Stimulated activated CD8-positive, alpha-beta memory T cell treated with anti-CD3 and anti-CD28 coated beads, Interleukin-2, amount 100 ng/mL, for 1 hour (primary cell): ENCODE results near the gene TPST1.
"Not testable (repeated sequence)": the region's sequence is repeated elsewhere in the genome, so short reads cannot be mapped to it uniquely, and the experiment has no call there.

Experiments used
- DNase-seq, 2 donors: peaks; one replicate each; pipeline ENCODE4 v3.0.0-alpha.2; 2020; ENCODE audit warnings: low read depth in 2 of 2

The TPST1 gene

DNA sequence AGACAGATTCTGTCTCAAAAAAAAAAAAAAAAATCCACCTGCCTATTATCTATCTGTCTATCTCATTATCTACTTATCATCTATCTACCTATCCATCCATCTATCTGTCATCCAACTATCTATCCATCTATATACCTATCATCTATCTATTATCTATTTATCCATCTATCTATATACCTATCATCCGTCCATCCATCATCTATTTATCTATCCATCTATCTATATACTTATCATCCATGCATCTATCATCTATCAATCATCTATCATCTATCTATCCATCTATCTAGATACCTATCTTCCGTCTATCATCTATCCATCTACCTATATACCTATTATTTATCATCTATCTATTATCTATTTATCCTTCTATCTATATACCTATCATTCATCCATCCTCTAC is 16.5 kb upstream of the TPST1 start:
- DNase-seq = no peak

DNA sequence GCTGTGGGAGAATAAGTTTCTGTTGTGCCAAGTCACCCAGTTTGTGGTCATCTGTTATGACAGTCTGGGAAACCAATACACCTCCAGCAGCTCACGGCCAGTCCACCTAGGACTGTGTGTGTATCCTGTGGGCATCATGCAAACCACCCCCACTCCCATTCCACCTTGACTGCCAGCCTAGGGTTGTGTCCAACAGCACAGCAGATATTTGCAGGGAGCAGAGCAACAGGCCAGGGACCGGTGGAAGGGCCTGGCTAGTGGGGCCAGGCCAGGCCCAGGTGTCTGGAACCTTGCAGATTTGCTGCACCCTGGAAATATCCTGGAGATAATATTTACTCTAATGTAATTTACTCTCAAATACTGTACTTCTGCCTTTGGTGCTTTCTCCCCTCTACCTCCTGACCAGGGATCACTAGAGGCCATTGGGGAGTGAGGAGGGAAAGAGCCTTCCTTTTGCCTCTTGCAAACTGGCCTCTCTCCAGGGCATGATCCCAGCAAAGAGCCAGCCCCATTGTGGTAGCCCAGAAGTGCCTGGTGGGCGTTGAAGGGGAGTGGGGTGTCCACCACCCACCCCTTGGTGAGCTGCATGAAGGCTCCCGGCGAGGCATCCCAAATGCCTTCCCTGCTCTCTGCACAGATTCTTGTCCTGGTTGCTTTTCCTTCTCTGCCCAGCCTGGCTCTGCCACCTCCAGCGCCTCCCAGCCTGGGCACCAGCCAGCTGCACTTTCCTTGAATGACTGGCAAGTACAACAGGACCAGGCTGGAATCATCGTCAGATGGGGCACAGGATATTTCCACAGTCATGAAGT is 15.2 kb upstream of the TPST1 start:
- no peak for DNase-seq

DNA sequence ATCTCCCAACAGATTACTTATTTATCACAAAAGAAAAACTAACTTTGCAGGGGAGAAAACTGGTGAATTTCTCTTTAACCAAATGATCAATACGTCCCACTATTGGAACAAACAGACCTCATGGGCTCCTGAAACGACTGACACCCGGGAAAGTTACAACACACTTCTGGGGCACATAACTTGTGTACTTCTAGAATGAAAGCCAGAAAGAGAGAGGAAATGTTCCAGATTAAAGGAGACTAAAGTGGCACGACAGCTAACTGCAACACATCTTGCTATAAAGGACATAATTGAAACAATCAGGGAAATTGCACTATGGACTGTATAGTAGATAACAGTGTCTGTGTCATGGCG is 14.7 kb upstream of the TPST1 start:
- DNase-seq = no peak

DNA sequence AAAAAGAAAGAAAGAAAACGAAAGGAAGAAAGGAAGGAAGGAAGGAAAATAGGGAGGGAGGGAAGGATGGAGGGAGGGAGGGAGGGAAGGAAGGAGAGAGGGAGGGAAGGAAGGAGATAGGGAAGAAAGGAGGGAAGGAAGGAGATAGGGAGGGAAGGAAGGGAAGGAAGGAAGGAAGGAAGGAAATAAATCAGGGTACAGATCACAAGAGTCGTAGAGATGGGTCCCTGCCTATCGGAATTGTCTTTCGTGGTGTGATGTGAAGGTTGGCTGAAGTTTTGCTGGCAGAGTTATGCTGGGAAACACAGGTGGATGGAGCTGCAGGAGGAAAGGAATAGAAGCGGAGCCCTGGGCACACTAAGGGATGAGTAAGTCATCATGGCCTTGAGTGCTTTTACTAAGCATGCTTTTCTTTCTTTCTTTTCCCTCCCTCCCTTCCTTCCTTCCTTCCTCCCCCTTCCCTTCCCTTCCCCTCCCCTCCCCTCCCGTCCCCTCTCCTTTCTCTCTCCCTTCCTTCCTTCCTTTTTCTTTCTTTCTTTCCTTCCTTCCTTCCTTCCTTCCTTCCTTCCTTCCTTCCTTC is 11.9 kb upstream of the TPST1 start:
- DNase-seq = no peak

DNA sequence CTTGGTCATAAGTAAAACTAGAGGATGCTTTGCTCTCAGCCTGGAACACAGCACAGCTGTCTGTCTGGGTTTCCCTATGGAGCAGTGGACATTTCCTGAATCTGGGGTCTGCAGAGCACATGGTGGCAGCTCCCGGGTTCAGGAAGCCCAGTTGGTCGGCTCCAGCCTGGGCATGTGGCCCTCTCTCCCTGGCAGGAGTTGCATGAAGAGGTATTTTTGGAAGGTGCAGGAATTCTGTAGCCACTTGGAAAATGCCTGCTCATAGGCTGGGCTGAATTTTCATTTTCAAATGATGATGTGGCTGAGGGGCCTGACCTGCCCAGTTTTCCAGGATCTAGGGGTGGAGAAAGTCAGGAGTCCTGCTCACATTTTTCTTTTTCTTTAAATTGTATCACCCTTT is 6.7 kb upstream of the TPST1 start:
- no peak for DNase-seq

DNA sequence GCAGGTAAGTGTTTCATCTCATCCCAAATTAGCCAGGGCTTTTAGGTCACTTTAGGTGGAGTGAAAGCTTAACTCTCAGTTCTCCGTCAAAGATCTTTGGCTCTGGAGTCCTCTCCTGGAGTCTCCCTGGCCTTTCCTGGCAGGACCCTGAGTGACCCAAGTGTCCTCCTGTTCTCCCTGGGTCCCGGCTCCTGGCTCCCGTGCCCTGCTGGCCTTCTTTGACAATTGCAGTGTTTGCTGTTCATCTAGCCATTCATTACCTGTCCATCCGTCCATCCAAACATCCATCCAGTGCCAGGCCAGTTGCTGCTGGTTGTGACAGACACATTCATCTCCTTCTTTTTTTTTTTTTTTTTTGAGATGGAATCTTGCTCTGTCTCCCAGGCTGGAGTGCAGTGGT is 6.2 kb upstream of the TPST1 start:
- no peak for DNase-seq

DNA sequence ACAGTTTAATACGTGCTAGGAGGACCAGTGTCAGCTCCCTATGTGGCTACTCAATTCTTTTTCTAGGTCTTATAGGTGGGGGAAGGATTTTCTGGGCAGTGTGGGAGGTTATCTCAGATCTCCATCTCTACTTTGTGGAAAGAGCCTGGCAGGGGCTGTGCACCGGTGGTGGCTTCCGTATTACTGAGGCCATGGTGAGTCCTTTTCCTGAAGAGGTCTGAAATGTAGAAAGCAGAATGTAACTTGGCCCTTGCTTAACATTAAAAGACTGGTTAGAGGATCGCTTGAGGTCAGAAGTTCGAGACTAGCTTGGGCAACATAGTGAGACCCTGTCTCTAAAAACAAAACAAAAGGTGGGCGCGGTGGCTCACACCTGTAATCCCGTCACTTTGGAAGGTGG is 2.7 kb upstream of the TPST1 start:
- DNase-seq = no peak

DNA sequence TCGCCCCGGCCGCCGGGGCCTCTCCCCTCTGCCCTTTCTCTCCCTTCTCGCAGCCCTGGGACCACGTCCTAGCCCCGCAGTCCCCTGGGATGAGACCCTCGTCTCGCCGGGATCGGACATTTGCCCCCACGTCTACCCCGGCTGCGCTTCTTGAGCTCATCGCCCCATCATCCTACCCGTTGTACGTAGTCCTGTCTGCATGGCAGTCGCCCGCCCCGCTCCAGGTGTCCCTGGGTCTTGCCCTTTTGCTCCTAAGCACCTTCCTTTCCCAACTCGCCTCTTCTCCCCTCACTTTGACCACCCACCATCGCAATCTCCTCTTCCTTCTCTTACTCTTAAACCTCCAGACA is 582 bp downstream of the TPST1 start:
- no peak for DNase-seq

DNA sequence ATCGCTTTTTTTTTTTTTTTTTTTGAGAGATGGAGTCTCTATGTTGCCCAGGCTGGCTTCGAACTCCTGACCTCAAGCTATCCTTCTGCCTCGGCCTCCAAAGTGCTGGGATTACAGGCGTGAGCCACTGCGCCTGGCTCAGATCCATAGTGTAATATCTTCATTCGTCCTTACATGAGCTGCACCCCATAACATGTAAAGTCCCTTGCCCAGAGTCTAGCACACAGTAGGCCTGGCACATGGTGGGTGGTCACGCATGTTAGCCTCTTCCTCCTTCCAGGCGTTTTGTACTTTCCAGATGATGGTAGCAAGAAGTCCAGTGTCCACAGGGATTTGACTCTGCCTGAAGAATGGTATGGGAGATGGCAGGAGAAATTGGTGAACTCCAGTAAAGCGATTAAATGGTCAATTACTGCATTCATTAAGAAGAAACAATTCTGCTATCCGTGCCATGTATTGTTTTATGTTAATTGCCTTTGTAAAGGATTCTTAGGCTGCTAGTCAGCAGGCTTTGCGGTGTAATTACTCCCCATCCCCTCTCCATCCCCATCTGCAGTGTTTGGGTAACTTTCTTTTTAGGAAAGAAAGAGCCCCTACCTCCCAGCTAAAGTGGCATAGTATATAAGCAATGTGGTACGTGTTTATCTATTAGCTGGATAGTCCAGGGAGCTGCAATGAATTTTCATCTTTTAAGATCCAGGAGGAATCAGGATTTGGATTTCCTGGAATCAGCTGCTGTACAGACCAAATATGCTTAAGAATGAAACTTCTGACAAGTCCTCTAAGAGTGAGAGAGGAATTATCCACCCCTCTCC is 1.2 kb downstream of the TPST1 start:
- DNase-seq = no peak

DNA sequence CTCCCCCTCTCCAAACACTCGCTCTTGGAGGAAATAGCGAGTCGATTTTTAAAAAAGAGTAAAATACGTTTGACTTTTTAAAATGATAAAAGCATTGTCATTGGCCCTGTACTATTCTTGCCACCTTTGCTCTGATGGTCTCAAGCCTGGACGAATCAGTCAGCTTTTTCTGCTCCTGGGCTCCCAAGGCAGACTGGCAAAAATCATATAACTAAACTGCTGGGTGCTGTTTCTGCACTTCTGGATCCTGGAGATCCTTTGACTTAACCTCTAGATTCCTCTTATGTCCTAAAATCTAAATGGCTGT is 1.8 kb downstream of the TPST1 start:
- no peak for DNase-seq

DNA sequence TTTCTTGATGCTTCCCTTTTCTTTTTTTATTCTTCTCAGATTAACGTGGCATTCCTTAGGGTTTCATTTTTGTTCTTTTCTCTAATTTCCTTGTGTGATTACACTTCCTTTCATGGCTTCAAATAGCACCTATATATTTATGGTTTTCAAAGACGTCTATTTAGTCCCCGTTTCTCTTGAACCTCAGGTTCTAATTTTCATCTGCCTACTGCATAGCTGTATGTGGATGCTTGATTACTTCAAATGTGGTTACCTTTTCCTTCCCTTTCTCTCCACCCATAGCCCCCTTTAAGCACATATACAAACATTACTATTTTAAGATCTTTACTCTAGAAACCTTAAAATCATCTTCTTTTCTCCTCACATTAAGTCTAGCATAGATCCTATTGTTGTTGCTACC is 2.4 kb downstream of the TPST1 start:
- no peak for DNase-seq

DNA sequence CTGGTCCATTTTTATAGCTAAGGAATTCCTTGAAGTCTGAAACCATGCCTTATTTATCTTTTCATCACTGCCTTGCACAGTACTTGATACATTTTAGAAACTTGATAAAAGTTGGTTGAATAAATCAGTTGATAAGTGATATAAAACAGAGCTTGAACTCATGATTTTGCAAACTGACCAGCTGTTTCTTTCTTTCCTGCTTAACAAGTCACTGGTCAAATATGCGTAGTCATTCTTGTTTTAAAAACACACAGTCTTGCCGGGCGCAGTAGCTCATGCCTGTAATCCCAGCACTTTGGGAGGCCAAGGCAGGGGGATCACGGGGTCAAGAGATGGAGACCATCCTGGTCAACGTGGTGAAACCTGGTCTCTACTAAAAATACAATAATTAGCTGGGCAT is 6.3 kb downstream of the TPST1 start:
- DNase-seq = no peak

DNA sequence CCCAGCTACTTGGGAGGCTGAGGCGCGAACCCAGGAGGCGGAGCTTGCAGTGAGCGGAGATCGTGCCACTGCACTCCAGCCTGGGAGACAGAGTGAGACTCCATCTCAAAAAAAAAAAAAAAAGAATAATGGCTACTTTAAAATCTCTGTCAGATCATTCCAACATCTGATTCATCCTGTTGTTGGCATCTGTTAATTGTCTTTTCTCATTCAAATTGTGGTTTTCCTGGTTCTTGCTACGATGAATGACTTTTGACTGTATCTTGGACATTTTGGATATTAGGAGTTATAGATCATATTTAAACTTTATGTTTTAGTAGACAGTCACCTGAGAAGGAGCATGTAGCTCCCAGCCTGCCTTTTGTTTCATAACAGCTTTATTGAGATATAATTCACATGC is 8.5 kb downstream of the TPST1 start:
- no peak for DNase-seq

DNA sequence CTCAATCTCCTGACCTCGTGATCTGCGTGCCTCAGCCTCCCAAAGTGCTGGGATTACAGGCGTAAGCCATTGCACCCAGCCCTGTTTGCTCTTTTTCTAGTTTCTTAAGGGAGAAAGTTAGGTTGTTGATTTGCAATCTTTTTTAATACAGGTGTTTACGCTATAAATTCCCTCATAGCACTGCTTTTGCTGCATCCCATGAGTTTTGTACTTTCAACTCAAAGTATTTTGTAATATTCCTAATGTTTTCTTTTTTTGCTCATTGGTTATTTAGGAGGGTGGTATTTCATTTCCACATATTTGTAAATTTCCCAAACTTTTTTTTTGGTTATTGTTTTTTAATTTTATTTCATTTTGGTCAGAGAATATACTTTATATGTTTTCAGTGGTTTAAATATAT is 11.6 kb downstream of the TPST1 start:
- DNase-seq = no peak

DNA sequence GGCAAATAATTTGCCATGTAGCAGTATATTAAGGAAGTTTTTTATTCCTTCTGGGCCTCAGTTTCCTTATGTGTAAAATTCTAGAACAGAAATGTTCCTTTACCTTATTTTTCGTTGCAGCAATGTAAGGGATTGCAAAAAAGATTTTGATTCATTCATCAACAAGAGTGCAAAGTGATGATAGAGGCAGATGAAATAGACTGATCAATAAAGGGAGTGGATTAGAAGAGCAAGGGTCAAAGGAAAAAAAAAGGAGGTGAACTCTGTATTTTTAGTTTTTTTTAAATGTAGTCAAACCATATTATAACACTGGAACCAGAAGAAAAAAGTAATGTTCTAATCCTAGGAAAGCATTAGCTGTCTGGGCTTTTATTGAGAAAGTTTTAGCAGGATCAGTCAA is 14.7 kb downstream of the TPST1 start:
- no peak for DNase-seq

DNA sequence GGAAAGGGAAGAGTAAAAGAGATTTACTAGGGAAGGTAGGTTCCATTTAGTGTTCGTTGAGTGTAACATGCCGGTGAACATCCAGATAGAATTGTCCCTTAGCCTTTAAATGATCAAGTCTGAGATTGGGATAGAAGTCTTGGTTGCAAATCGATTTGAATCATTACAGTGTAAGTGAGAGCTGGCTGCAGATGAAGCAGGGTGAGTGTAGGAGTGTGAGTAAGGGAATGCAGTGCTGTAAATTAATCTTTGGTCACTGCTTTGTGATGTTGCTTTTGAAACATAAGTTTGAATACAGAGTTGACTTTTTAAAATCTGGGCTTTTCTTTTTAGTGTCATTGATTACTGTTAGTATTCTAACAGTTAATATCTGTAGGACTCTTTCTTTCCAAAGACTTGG is 16.3 kb downstream of the TPST1 start:
- no peak for DNase-seq

DNA sequence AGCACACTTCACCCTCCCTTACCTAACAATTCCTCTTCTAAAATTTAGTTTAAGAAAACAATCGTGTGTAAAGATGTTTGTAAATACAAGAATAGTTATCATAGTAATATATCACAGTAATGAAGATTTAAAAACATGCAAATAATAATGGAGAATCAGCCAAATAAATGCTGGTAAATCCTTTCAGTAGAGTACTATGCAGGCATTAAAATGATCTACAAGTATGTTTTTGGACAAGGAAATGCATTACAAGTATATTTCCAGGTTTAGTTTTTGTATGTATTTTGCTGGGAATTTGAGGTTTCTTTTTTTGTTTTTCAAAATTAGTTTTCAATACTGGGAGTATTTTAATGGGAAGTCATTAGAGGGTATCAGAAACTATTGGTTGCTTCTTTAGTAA is 22.7 kb downstream of the TPST1 start:
- no peak for DNase-seq

DNA sequence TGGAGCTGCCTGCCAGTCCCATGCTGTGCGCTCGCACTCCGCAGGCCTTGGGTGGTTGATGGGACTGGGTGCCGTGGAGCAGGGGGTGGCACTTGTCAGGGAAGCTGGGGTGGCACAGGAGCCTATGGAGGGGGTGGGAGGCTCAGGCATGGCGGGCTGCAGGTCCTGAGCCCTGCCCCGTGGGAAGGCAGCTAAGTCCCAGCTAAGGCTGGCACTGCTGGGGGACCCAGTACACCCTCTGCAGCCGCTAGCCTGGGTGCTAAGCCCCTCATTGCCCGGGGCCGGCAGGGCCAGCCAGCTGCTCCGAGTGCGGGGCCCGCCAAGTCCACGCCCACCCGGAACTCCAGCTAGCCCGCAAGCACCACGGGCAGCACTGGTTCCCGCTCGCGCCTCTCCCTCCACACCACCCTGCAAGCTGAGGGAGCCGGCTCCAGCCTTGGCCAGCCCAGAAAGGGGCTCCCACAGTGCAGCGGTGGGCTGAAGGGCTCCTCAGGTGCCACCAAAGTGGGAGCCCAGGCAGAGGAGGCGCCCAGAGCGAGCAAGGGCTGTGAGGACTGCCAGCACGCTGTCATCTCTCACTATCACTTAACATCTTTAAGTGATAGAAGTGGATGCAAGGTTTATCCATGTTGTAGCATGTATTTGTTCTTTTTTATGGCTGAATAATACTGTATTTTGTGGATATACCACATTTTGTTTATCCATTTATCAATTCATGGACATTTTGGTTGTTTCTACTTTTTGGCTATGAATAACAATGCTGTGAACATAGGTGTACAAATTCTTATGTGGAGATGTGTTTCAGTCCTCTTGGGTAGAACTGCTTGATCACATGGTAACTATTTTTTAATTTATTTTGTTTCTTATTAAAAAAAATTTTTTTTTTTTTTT is 26.4 kb downstream of the TPST1 start:
- DNase-seq = not testable (repeated sequence)

DNA sequence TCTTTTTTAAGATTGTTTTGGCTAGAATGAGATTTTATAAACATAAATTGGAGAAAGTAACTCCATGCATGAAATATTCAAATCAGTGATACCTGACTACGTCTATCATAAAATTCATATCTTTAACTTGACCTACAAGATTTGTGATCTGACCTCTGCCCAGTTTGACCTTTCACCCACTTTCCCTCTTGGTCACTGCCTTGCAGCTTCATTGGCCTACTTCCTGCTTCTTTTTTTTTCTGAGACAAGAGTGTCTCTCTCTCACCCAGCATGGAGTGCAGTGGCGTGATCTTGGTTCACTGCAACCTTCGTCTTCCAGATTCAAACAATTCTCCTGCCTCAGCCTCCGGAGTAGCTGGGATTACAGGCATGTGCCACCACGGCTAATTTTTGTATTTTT is 28.5 kb downstream of the TPST1 start:
- no peak for DNase-seq

DNA sequence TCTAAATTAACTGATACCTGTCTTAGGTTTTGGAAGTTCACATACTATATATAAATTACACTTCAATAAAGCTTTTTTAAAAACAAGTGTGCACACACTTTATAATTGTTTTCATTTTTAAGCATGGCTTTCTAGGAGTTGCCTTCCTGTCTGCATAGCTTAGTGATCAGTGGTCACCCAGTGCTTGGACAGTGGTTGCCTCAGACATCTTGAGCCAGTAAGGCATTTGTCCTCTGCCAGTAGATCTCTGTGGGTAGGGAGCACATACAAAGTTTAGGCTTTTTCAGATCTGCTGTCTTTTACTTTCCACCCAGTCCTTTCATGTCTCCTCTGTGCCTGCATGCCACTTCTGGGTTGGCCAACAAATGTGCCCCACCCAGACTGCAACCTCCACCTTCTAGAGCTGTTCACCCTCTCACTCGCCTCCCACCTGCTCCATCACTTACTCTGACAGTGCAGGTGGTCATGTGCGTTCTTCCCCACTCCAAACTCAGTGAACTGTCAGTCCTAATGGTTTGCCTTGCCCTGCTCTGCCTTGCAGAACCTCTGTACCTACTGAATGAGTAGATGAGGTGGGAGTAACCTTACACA is 31.7 kb downstream of the TPST1 start:
- DNase-seq = no peak

DNA sequence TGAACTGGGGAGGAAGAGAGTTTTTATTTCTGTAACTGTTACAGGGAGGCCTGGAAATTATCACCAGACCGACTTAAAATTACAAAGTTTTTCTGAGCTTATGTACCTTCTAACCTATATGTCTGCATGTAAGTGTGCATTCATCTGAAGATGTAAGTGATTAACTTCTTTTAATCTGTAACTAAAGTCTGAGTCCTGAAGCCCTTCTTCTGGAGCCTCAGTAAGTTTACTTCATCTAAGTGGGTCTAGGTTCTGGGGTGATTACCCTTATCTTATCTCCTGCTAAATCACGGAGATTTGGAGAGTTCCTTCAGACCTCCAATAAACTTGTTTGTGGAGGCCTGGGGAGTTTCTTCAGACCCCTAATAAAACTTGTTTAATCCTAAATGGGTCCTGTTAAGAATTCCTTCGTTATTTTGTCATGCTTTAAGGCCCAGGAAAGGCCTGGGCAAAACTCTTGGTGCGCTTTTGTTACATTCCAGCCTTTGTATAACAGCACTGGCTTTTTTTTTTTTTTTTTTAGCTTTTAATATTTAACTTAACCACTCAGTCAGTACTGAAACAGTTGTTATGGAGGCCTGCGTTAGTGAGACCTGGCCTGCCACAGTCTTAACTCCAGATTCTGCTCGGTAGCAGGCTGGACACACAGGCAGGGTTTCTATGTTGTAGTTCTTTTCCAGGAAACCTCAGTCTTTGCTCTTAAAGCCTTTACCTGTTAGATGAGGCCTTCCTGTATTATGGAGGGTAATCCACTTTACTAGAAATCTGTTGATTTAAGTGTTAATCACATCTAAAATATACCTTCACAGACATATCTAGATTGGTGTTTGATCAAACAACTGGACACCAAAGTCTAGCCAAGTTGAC is 33.0 kb downstream of the TPST1 start:
- no peak for DNase-seq
